K562 (cell line): ENCODE data around the gene SIKE1. TPM values are rescaled to one million over a fixed set of nuclear protein-coding genes. Genes with fewer than 3 reads are reported as not detected.

ENCODE experiments used
- ATF6 ChIP-seq: sonication (generic); formaldehyde crosslinking; IDR thresholded peaks from 2 replicates; pipeline ENCODE4 v1.4.0; 2020; ENCODE audit warnings: mild to moderate bottlenecking, missing genetic modification reagents
- ELF1 ChIP-seq: fragments of 200-800 bp; sonication (Bioruptor generic); IDR thresholded peaks from 2 replicates; pipeline ENCODE4 v1.6.1; 2016; ENCODE audit warnings: missing genetic modification characterization, missing compliant biosample characterization
- ETS2 ChIP-seq: IDR thresholded peaks from 2 replicates; pipeline ENCODE4 v1.6.1; 2016; ENCODE audit warnings: borderline replicate concordance, missing genetic modification characterization, mild to moderate bottlenecking, moderate library complexity, missing compliant biosample characterization; ENCODE audit not compliant: poor library complexity, severe bottlenecking
- MCM2 ChIP-seq: fragments of 450-650 bp; IDR thresholded peaks from 2 replicates; pipeline ENCODE4 v1.6.1; 2017; ENCODE audit warnings: low read depth, mild to moderate bottlenecking
- MECOM ChIP-seq: fragments of 250-450 bp; sonication (Bioruptor Pico); IDR thresholded peaks from 2 replicates; pipeline ENCODE4 v1.8.0; 2022; ENCODE audit warnings: inconsistent platforms
- MTA3 ChIP-seq: fragments of 450-650 bp; formaldehyde crosslinking; IDR thresholded peaks from 2 replicates; pipeline ENCODE4 v1.6.1; 2017; ENCODE audit warnings: mild to moderate bottlenecking, borderline replicate concordance
- NCOA1 ChIP-seq: fragments of 450-650 bp; IDR thresholded peaks from 2 replicates; pipeline ENCODE4 v1.6.1; 2016; ENCODE audit warnings: low read depth
- NCOA6 ChIP-seq: fragments of 450-650 bp; IDR thresholded peaks from 2 replicates; pipeline ENCODE4 v1.6.1; 2017; ENCODE audit warnings: mild to moderate bottlenecking
- PRDM10 ChIP-seq: fragments of 450-650 bp; IDR thresholded peaks from 2 replicates; pipeline ENCODE4 v1.6.1; 2018; ENCODE audit not compliant: partially characterized antibody
- SMC3 ChIP-seq: conservative IDR thresholded peaks from 2 replicates; pipeline ENCODE4 v1.6.1; 2011; ENCODE audit warnings: low read depth, low read length, improper control_type of control experiment; ENCODE audit not compliant: insufficient read depth
- STAT6 ChIP-seq: sonication (generic); formaldehyde crosslinking; IDR thresholded peaks from 2 replicates; pipeline ENCODE4 v1.8.1; 2023; ENCODE audit warnings: mild to moderate bottlenecking, missing genetic modification reagents
- THRA ChIP-seq: fragments of 450-650 bp; IDR thresholded peaks from 2 replicates; pipeline ENCODE4 v1.6.1; 2017; ENCODE audit warnings: mild to moderate bottlenecking, moderate library complexity
- U2AF1 ChIP-seq: fragments of 200-400 bp; formaldehyde crosslinking; optimal IDR thresholded peaks from 2 replicates; pipeline ENCODE3; 2017; ENCODE audit warnings: mild to moderate bottlenecking, low read depth, low read length, moderate library complexity
- ZNF449 ChIP-seq: fragments of 250-450 bp; sonication (Bioruptor Pico); IDR thresholded peaks from 2 replicates; pipeline ENCODE4 v1.8.0; 2022; ENCODE audit warnings: moderate library complexity, mild to moderate bottlenecking, inconsistent platforms
- ZSCAN32 ChIP-seq: fragments of 450-650 bp; formaldehyde crosslinking; IDR thresholded peaks from 2 replicates; pipeline ENCODE4 v1.4.0; 2020; ENCODE audit warnings: mild to moderate bottlenecking, moderate library complexity
- polyA plus RNA-seq, 8 experiments: library from polyadenylated mRNA; depleted of rRNA in 4 of 8; stranded (reverse) in 5 of 8; unstranded in 3 of 8; fragments of >200 nt; fragmentation: Nextera tagmentation in 2 of 8; fragmentation: Illumina TruSeq in 1 of 8; extraction: Ambion mirVana in 2 of 8; extraction: Trizol in 1 of 8; gene quantifications; 2 replicates each; pipeline versions ENCODE4 v1.2.1 to v1.2.3, GENCODE V29; 2011 to 2014; ENCODE audit warnings: inconsistent platforms in 1 of 8, missing spikeins in 1 of 8
- total RNA-seq, 7 experiments: library from RNA; depleted of rRNA in 6 of 7; stranded (reverse); fragments of >200 nt in 6 of 7; fragmentation: Illumina TruSeq in 2 of 7; extraction: Trizol in 2 of 7; gene quantifications; 2 replicates each; pipeline versions ENCODE4 v1.2.1 to v1.2.3, GENCODE V29; 2011 to 2021; ENCODE audit warnings: low replicate concordance in 1 of 7

Gene SIKE1
- total and polyA plus RNA-seq, 9 of the 15 experiments (the other 6 are each of a cell fraction or from before 2014, with no cell fraction given), result 21.8 to 144 (median 76.3) TPM

- TF ChIP-seq ATF6 (peak; percentile 25; the same call in 1 of the 2 replicates), ZSCAN32 (0 out of 2 replicates have a peak, but pooled peaks have one; percentile 14), ETS2 (tag) (no peak), PRDM10 (peak; percentile 53), STAT6 (CRISPR knock-in tag) (peak; percentile 83; the same call in 1 of the 2 replicates), NCOA6 (no peak), U2AF1 (no peak), NCOA1 (peak; percentile 61; the same call in 1 of the 2 replicates), ELF1 (tag) (peak; percentile 46; the same call in 1 of the 2 replicates), THRA (no peak), SMC3 (peak; percentile 21; the same call in 1 of the 2 replicates), ZNF449 (CRISPR knock-in tag) (peak; percentile 38; the same call in 1 of the 2 replicates), MCM2 (no peak), MECOM (CRISPR knock-in tag) (no peak), MTA3 (peak; percentile 73; the same call in 1 of the 2 replicates)
Measured at GRCh38 chr1:114757455-114758255, 22.8 kb downstream of the SIKE1 start, which contains the start of gene CSDE1 (continued).
